ENCODE results near the gene PIGX.

Gene PIGX

DNA sequence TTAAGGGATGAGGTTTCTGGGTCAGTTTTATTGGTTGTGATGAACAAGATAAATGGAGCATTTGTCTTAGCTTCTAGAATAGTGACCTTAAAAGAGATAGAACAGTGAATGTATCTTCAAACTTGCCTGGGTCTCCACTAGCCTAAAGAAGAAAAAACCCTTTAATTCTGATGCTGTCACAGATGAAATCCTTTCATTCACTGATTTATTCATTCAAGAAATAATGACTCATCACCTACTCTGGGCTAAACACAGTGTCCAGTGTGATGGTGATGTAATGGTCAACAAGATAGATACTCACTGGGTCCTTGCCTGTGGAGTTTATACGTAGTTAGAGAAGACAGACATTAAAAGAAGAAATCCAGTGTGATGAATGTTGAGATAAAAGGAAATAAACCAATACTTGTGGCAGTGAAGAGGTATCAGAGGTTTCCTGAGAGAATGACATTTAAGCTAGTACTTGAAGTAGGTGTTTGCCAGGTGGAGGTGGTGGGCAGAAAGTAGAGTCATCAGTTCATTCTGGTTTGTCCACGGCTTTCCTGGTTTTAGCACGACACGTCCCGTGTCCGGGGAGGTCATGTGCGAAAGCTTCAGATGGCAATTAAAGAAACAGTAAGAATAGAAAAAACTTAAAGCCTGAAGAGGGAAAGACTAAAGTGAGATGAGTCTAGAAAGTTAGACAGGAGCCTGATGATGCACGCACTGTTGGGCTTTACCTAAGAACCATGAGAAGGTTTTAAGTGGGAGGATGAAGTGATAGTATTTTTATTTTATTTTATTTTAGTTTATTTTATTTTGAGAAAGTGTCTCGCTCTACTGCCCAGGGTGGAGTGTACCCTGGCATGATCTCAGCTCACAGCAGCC, 45.9 kb downstream of the PIGX start:
- no peak for DNase-seq (ENCODE audit: low spot score)

DNA sequence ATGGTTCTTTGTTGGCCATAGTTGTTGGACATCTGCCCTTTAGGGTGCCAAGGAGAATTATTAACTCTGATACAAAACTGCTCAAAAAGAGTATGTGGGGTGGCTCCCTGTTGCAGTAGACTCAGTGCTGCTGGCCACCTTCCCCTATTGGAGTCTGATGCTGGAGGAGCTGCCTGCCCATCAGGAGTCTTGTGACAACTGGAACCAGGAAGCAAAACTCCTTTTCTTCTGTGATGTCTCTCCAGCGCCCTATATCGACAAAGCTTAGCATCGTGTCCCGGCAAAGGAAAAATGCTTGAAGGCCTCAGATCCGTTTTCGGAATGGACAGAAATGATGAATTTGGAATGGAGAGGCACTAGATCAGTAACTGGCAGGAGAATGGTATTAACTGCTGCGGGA, 51.0 kb downstream of the PIGX start:
- DNase-seq (ENCODE audit: low spot score) = no peak

DNA sequence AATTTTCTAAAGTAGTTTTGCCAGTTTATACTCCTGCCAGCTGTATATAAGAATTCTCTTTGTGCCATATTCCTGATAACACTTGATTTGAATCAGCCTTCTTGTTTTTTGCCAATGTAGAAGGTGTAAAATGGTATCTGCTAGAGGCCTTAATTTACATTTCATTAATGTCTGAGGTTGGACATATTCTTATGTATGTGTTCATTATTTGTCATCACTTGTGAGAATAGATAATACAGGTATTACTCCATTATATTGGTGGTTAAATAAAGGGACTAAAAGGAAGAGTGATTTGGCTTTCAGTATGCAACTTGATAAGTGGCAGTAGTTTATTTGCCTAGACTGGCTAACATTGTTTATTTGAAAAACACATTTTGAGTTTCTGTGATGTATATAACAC, 53.3 kb downstream of the PIGX start:
- DNase-seq (ENCODE audit: low spot score) = no peak

DNA sequence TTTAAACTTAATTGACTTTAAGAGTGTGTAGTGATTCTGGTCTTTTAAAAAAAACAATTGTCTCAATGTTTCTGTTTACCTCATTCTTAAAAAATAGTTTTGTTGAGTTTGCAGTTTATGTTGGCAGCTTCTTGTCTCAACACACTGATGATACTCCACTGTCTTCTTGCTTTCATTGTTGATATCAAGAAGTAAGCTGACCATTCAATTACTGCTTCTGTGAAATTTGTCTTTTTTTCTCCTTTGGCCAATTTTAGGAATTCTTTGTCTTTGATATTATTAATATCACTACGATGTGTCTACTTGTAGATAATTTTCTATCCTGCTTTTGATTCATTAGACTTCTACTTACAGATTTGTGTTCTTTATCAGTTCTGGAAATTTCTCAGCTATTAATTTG, 58.9 kb downstream of the PIGX start:
- DNase-seq (ENCODE audit: low spot score) = no peak

DNA sequence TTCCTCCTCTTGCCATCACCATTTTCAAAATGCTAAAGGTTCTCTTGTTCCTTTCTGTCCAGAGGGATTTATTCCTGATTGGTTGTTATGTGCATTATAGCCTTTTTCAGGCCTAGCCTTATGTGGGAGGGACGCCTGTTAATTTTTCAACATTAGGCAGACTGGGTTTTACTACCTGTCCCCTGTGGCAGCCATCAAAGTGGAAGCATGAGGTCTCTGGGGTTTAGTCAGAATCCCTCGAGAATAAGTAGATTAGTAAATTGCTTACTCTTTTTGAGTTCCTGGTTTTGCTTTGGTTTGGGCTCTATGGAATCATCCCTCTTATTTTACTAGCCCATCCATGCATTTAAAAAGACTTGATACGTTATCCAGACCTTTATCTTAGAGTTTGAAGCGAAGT, 59.9 kb downstream of the PIGX start:
- DNase-seq (ENCODE audit: low spot score) = no peak

DNA sequence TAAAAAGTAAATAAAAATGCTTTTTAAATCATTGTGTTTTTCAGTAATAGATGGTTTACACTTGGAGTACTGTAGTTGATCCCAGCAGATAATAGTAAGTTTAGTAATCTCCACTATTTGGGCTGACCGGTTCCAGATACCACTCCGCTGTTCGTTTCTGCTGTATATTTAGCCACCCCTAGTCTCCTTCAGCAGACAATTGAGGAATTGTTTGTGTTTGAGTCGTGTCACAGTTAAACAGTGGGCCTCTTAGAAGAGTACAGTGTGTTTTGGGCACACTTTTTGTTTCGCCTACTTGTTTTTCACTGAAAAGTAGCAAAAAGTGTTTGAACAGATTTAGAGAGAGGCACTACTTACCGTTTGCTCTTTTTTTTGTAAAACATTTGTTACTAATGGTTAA, 60.7 kb downstream of the PIGX start:
- DNase-seq (ENCODE audit: low spot score) = no peak

DNA sequence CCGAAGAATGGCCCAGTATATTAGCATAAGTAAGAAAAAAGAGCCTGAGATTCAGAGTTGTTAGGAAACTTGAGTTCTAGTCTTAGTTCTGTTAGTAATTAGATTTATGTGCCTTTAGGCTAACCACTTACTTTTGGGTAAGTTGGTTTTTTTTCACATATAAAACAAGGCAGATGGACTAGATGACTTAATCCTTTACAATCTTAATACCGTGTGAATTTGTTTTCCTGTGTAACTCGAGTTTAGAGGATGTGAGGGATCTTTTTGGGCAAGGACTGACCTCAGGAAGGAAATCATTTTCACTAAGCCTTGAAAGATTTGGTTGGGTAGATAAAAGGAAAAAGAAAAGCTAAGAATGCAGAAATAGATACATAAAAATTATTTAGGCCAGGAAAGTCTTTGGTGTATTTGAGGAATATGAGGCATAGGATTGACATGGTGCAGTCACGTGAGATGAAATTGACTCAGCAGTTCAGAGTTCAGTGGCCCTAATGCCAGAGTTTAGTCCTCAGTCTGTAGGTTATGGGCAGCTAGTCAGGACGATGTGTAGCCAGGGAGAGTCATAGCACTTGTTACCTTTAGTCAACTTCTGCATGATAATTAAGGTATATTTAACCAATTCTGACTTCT, 62.1 kb downstream of the PIGX start:
- no peak for DNase-seq (ENCODE audit: low spot score)

DNA sequence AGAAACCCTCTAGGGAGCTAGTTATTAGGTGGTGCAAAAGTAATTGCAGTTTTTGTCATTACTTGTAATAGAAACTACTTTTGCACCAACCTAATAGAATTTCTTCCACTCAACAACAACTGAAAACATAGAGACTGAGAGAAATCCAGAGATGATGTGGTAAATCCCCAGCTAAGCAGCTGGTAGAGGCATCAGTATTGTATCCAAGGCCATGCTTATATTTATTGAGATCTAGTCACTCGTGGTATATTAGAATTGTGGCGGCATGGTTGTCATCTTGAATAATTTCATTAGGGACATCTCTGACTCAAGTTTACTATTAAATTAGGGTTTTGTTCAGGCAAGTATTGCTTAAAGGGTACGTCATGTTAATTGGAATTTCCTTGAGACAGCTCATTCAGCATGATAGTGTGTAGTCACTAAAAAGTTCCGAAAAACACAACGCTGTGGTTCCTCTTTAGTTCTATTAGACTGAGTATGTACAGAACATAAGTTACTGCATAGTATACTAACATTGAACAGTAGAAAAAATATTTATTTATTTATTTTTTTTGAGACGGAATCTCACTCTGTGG, 62.8 kb downstream of the PIGX start:
- no peak for DNase-seq (ENCODE audit: low spot score)

DNA sequence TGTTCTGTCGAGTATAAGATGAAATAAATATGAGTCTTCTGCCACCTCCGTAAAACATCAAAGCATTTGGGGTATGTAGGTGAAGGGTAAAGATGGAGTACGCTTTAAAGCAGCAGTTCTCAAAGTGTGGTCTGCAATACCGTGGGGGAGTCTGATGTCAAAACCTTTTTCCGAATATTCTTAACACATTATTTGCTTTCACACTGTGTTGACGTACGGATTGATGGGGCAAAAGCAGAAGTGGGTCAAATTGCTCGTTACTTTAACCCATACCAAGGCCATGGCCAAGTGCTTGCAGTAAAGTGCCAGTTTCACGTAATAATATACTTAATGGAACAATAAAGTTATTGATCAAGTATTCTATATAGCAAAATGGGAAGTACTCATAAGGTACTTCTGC, 63.8 kb downstream of the PIGX start:
- DNase-seq (ENCODE audit: low spot score) = no peak

DNA sequence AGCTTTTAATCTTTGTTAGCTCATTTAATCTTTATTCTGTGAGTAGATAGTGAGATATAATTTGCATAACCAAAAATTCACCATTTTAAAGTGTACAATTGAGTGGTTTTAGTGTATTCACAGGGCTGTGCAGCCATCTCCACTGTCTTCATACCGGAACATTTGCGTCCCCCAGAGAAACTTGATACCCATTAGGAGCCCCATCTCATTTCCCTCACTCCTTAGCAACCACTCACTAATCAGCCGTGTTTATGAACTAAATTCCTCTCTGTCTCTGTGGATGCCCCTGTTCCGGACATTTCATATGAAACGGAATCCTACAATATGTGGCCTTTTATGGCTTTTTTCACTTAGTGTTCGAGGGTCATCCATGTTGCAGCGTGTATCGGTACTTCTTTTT, 65.7 kb downstream of the PIGX start:
- no peak for DNase-seq (ENCODE audit: low spot score)

DNA sequence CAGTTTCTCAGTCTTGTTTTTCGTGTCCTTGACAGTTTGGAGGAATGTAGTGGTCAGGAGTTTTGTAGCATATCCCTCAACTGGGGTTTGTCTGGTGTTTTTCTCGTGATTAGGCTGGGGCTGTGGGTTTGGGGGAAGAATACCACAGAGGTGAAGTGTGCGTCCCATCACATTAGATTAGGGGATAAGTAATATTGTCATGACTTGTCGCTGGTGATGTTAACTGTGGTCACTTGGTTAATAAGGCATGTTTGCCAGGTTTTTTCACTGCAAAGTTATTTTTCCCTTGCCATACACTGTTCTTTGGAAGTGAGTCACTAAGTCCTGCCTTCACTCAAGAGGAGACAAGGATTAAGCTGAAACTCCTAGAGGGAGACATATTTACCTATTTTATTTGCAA, 66.6 kb downstream of the PIGX start:
- no peak for DNase-seq (ENCODE audit: low spot score)

DNA sequence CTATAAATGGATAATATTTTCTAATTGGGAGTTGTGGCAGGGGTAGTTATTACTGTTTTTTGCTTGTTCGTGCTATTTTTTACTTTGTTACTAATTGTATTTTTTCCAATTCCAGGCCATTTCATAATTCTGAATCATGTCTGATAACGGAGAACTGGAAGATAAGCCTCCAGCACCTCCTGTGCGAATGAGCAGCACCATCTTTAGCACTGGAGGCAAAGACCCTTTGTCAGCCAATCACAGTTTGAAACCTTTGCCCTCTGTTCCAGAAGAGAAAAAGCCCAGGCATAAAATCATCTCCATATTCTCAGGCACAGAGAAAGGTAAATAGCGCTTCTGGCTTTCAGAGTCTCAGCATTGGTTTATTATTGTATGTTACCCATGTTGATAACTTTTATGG, 70.3 kb downstream of the PIGX start:
- DNase-seq (ENCODE audit: low spot score) = no peak

Measured in LoVo (cell line).